GM12891 (cell line): Measurements from ENCODE around the gene MAEL.

Experiments
- POLR2A ChIP-seq: IDR thresholded peaks from 2 replicates; pipeline ENCODE4 v1.6.1; 2011; ENCODE audit warnings: low read depth, low read length, control low read depth
- POLR2AphosphoS5 ChIP-seq: IDR thresholded peaks from 2 replicates; pipeline ENCODE4 v1.6.1; 2011; ENCODE audit warnings: low read depth, low read length, control low read depth

DNA sequence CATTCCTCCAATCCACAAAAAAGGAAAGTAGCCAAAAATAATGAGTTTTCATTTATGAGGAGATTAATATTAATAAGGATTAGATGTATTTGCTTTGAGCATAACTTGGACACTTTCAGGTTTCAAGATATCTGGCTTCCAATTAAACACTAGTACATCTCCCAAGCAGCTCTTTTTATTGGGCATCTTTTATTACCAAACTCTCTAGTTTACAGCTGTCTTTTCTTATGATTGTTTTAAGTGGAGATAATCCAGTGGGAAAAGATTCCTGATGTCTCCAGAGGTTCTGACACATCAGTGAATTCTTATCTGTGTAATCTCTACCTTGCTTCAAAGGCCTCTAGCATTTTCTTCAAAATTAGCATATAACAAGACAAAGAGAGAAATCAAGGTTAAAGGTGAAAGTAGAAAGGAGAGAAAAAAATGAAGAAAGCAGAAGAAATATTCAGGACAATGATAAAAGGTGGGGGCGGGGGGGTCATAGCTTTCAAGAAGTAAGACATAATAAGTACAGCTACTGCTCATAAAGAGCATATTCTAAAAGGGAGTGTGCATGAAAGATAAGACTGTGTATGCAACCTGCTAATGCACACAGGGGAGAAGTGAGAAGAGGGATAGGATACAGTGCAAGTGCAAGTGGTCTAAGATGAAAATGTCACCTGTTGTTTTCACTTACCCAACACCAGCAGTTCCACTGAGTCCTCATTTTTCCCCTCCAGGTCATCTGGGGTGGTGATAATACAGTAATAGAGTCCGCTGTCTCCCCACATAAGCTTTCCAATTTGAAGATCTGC, 32.8 kb upstream of the MAEL start:
- TF ChIP-seq POLR2AphosphoS5 (no peak), POLR2A (no peak)
